ENCODE measurements around the gene MYO1H.
A peak's percentile ranks its signal among the peaks of the same experiment; 100 is the strongest.

MYO1H gene

GRCh38 chr12:109448707-109449390 lies 101.1 kb downstream of the MYO1H start:
- DNase-seq: no peak

- no peak for DNase-seq
These were observed 102.3 kb downstream of the MYO1H start for GRCh38 chr12:109449845-109450532.

- no peak for DNase-seq
These were observed 103.3 kb downstream of the MYO1H start for GRCh38 chr12:109450980-109451379.

DNA sequence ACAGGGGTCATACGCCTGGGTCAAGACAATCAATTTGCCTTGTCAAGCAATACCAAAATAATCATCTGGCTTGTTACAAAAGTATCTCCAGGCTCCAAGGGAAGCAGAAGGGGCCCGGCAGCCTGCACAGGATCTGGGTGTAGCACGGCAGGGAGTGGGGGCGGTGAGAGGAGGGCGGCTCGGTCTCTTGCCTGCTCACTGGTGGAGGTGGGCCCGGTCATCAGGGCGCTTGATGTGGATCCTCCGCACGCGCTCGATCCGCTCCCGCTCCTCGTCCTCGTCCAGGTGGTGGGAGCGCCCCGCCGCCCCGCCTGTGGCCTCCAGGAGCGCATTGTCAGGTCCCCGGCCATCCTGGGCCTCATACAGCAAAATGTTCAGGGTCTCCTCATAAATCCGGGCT lies 103.7 kb downstream of the MYO1H start:
- no peak for DNase-seq

DNA sequence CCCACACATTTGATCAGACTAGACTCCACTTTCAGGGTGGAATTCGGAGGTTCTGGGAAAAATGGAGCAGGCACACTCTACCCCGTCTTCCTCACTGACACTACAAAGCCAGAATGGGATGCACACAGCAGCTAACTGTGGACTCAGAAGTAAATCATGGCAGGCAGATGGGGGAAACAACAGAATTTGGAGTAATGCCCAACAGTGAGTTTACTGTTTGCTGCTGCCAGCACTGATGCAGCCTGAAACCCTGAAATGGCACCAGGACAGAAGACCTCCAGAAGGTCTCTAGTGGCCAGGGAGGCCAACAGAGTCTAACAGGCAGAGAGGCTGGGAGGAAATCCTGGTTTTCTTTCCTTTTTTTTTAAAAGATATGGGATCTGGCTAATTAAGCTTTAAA lies 104.8 kb downstream of the MYO1H start:
- peak; percentile 20 to 84 for DNase-seq

DNA sequence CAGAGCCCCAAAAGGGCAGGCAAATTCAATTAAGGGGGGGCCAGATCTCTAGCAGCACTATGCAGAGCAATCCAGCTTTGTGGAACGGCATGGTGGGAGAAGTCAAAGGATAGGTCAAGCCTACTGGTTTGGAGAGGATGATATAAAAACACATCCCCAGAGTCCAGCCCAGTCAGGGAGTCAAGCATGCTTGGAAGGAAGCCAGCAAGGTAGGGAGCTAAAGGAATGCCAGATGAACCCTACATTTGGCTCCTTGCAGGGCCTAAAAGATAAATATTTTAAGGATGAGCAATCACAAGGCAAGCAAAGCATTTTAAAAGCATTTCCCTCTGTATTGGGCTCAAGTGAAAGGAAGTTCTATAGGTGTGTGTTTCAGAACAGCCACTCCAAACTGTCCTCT lies 108.0 kb downstream of the MYO1H start:
- DNase-seq: no peak

DNA sequence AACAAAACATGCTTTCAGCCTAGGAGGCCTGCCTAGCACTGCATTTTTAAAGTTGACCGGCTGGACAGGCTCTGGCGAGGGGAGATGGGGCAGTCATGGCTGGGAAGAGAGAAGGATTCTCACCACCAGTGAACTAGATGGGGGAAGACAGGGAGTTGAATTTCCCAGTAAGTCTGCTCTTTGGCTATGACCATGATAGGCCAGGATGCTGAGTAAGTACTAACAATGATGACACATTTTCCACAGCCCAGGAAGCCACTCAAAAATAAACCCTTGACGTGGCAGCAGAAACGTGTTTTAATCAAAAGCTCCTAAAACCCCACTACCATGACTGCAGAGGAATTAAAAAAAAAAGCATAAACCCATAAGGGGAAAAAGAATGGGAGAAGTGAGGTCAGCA lies 110.4 kb downstream of the MYO1H start:
- no peak for DNase-seq

DNA sequence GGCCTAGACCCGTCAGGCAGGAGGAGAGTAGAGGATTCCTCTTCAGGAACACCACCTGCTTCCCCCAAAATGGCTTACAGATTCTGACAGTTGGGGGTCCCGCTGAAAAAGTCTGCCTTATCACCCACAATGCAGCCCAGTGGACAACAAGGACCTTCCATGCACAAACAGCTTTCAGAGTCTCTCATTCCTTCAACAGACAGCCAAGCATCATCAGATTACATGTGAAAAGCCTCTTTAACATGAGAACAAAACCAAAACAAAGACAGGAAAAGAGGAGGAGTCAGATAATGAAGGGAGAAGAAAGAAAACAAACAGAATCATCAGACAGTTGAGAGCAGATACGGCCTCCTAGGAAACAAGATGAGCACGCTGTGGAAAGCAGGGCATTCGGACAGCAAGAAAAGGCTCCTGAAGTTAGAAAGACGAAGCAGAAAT lies 111.1 kb downstream of the MYO1H start:
- no peak for DNase-seq

DNA sequence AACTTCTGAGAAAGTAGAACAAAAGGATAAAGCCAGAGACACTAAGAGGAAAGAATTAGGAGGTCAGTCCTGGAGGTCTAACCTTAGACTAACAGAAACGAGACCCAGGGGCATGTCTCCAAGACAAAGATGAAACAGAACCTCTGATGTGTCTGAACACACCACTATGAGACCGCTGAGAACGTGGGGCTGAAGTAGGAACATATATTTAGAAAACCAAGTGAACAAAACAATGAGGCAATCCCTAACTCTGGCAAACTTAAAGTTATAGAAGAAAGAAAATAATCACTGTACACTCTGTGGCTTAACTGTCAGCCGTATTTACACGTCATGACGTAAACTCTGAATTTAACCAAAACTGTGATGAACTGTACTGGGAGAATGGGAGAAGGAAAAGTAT lies 111.5 kb downstream of the MYO1H start:
- no peak for DNase-seq

- DNase-seq: no peak
These were observed 112.8 kb downstream of the MYO1H start for GRCh38 chr12:109460538-109460937.

DNA sequence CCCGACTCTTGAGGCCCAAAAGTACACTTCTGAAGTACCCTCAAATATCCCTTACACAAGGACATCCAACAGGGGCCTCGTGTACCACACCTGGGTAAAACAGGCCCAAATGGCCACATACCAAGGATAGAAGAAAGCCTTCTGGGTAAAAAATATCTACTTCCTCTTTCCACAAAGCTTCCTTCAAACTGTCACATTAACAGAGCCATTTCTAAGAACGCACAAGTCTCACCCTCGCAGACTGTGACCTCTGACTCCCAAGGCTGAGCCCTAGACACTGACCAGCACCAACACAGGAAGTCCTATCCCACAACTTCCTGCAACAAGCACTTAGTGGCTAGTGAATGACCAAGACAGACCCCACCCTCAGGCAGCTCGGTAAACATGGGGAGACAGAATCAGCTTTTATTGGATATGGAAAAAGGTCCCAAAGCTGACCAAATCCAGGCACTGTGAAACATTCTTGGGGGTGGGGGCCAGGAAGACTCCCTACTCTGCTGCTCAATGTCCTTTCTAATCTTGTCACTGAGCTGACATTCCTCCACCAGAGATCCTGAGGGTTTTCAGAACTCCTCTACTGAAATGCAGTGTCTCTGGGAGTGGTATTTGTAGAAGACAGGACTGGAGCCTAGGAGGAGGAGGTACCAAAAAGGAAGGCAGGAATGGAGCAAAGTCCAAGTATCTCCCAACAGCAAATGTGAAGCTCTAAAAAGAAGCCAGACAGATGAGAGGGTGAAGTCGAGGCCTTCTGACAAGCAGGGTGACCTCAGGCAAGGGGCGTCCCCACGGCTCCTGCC lies 113.5 kb downstream of the MYO1H start:
- no peak for DNase-seq

GRCh38 chr12:109461846-109462756 lies 114.4 kb downstream of the MYO1H start:
- DNase-seq: no peak

DNA sequence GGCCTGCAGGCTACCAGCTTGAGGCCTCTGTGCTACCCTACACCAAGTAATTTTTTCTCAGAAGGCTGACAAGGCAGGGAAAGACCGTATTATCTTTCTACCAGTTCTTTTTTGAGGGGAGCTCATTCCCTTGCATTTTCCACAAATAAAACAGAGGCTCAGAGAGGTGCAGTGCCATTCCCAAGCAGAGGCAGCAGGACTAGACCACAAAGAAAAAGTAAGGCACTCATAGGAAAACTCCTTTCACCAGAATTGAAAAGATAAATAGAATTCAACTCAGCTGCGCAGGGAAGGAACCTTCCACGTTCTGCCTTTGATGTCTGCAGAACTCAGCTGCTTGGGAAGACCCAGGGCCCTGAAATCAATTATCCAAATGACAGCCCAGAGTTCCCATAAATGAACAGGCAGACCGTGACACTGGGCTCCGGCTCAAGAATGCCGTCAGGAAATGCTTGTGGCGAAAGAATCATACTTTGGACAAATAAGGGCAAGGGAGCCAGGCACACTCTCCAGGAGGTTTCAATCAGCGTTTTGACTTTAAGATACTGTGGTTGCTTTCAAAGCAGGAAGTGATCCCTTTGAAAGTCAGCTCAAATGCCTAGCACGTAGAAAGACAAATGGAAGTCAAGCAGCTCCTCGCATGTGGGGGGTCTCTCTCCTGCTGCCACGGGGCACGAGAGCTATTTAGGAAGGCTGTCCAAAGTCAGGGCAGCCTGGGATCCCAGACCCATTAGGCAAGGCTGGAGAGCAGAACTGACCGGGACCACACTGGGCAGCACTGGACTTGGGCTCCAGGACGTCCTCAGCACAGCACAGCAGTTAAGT lies 115.4 kb downstream of the MYO1H start:
- DNase-seq: peak in 1 of 2 experiments; percentile 17

- no peak for DNase-seq
These were observed 116.1 kb downstream of the MYO1H start for GRCh38 chr12:109463756-109464155.

DNA sequence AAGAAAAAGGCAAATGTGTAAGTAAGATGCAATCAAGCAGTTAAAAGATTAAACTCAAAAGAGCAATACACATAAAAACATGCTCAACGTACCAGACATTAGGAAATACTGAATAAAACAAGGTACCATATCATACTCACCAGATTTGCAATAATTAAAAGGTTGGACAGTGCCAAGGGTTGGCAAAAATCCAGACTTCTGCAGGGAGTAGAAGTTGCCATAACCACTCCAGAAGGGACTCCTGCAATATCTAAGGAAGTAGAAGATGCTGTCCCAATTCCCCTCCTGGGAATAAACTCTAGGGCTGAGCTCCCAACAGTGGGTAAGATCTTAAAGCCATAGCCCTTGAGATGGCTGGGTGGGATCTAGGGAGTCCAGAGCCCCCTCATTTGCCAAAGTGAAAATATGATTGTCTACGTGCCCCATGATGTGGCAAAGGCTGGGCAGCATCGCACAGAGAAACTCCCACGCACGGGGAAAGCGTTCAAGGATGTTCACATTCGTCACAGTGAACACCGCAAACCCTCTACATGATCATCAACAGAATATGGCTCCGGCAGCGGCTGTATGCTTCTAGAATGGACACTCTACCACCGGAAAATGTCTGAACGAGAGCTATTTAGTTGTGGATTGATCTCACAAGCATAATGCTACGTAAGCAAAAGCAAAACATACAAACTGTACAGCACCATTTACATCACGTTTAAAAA lies 117.1 kb downstream of the MYO1H start:
- DNase-seq: peak; percentile 2 to 33

GRCh38 chr12:109466305-109466704 lies 118.6 kb downstream of the MYO1H start:
- no peak for DNase-seq

DNA sequence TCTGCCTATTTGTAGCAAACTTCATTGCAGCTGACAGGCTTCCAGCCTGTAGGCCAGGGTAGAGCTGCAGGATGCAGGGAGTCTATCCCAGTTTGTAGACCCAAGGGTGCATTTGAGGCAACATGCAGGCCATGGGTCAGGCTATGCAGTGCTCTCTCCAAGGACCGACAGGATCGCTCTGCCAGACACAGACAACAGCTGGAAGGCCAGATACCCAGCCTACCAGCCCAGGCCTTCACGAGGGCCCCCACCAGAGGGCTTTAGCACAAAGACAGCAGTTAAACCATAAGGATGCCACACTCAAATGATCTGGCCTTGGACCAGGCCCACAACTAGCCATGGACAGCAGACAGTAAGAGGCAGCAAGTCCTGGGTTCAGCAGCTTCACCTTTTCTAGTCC lies 119.1 kb downstream of the MYO1H start:
- DNase-seq: no peak

- no peak for DNase-seq
These were observed 120.4 kb downstream of the MYO1H start for GRCh38 chr12:109467978-109468676.

DNA sequence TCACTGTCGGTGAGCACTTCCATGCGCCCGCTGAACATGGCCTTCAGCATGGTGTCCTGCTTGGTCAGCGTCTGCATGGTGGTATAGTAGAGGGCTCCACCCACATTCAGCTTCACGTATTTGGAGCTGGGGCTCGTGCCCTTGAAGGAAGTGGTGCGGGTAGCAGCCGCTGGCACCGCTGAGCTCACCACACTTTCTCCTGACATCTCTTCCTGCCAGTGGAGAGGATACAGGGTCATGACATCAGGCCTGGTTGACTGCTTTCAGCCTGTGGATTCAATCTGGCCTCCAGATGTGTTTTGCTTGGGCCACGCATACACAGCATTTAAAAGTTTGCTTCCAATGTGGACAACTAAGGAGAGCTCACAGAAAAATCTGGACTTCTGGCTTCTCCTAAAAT lies 121.8 kb downstream of the MYO1H start:
- DNase-seq: no peak

DNA sequence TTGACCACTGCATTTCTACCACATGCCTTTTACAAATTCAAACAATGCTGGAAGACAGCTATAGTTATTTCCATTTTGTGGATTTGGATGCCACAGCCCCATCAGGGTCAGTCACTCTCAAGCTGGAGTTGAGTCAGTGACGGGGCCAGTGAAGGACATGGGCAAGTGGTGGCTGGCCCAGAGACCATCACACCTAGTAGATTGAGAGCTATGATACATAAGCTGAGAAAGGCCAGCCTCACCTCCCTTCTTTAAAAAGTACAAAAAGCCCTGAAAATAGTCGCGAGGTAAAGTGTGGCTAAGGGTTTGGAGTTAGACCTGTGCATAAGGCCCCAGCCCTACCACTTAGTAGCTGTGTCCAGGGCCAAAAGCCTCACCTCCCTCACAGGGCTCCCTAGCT lies 125.3 kb downstream of the MYO1H start:
- DNase-seq: no peak

Measured in NCI-H446 (cell line).